Tibial nerve (tissue), 4 donors: ENCODE measurements around the gene LSAMP. TPM values are rescaled to one million over a fixed set of nuclear protein-coding genes. Genes with fewer than 3 reads are reported as not detected.

Experiments
- DNase-seq, 2 donors: peaks; one replicate each; pipeline ENCODE4 v3.0.0-alpha.2; 2019; ENCODE audit warnings: low spot score in 2 of 2
- H3K27ac ChIP-seq, 4 donors: fragments of 200-600 bp; sonication (generic) in 3 of 4; one replicate each; pipeline ENCODE4 v1.5.1; 2017 to 2019; ENCODE audit warnings: mild to moderate bottlenecking in 1 of 4
- H3K27me3 ChIP-seq, 2 donors: fragments of 200-600 bp; sonication (generic) in 1 of 2; one replicate each; pipeline versions ENCODE4 v1.5.1 to v1.6.0; 2017 to 2019
- H3K36me3 ChIP-seq, 3 donors: fragments of 200-600 bp; sonication (generic); one replicate each; pipeline ENCODE4 v1.5.1; 2018 to 2019
- H3K4me1 ChIP-seq, 4 donors: fragments of 200-600 bp; sonication (generic) in 3 of 4; one replicate each; pipeline ENCODE4 v1.5.1; 2017 to 2019
- H3K4me3 ChIP-seq, 4 donors: fragments of 200-600 bp; sonication (generic) in 3 of 4; one replicate each; pipeline ENCODE4 v1.5.1; 2017 to 2019; ENCODE audit warnings: mild to moderate bottlenecking in 1 of 4, moderate library complexity in 1 of 4
- H3K9me3 ChIP-seq, 4 donors: fragments of 200-600 bp; sonication (generic) in 3 of 4; one replicate each; pipeline ENCODE4 v1.5.1; 2017 to 2019
- EP300 ChIP-seq, 2 donors: sonication (generic); formaldehyde crosslinking; IDR thresholded peaks; one replicate each; pipeline ENCODE4 v1.6.1; 2017; ENCODE audit warnings: antibody characterized with exemption in 2 of 2, mild to moderate bottlenecking in 1 of 2
- POLR2A ChIP-seq, 2 donors: fragments of 450-650 bp; IDR thresholded peaks; one replicate each; pipeline ENCODE4 v1.6.1; 2017; ENCODE audit warnings: antibody characterized with exemption in 2 of 2, mild to moderate bottlenecking in 2 of 2, moderate library complexity in 2 of 2
- WGBS, 2 donors: methylation state at CpG; one replicate each; pipeline ENCODE4 v1.1.5; 2018; 5-methylcytosine and 5-hydroxymethylcytosine counted together
- total RNA-seq, 4 donors: library from RNA; depleted of rRNA; stranded (reverse); fragments of >200 nt; gene quantifications; one replicate each; pipeline ENCODE4 v1.1.0, GENCODE V29; 2016
- TF ChIP-seq, protein P1 (sequence below), 5 experiments: fragments of 200-600 bp in 3 of 5; fragments of 450-650 bp in 2 of 5; sonication (generic) in 3 of 5; IDR thresholded peaks; one replicate each; pipeline ENCODE4 v1.5.1; 2016 to 2019; ENCODE audit warnings: antibody characterized with exemption in 5 of 5, mild to moderate bottlenecking in 3 of 5, moderate library complexity in 2 of 5

The LSAMP gene
- total RNA-seq, 4 donors from 2014 or later = 3.6 to 6.1 (median 4.2) TPM

DNA sequence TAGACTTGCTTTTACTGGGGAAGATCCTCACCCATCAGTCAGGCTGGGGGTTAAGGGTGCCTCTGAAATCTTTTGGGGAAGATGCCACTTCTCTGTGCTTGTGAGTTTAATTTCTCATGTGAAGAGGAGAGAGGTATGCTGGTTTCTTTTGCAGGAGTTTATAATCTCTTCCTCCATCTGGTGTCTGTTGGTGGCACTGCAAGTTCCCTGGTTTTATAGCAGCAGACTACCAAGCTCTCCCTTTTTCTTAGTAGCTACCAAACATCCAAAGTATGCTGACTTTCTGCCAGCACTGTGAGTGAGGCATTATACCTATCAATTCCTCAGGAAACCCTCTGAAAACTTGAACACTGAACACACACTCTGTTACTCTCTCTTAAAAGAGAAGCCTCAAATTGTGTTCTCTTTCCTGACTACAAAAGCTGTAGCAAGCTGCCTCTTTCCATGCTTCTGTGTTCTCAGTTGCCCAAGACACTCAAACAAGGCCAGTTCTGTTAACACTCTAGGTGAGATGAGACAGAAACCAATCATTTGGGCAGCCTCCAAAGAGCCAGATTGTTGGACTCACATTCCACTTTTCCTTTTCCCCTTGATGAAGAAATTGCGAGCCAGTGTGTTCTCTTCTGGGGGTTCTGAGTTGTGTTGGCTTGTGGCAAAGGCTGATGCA lies 522.5 kb downstream of the LSAMP start:
- no peaks in the 10 kb centered on the region for H3K27me3 ChIP-seq
- WGBS, 2 donors = 93 to 95% methylated on average over 1 of the region's 1 CpG
- no peak overlapping the region for H3K27ac ChIP-seq
- no peak overlapping the region for H3K4me3 ChIP-seq
- H3K9me3 ChIP-seq = peaks cover 0 to 19% (median 7%) of the 10 kb centered on the region in 4 donors
- DNase-seq = no peak
- no peaks in the 10 kb centered on the region for H3K4me1 ChIP-seq
- TF ChIP-seq, protein P1, sequence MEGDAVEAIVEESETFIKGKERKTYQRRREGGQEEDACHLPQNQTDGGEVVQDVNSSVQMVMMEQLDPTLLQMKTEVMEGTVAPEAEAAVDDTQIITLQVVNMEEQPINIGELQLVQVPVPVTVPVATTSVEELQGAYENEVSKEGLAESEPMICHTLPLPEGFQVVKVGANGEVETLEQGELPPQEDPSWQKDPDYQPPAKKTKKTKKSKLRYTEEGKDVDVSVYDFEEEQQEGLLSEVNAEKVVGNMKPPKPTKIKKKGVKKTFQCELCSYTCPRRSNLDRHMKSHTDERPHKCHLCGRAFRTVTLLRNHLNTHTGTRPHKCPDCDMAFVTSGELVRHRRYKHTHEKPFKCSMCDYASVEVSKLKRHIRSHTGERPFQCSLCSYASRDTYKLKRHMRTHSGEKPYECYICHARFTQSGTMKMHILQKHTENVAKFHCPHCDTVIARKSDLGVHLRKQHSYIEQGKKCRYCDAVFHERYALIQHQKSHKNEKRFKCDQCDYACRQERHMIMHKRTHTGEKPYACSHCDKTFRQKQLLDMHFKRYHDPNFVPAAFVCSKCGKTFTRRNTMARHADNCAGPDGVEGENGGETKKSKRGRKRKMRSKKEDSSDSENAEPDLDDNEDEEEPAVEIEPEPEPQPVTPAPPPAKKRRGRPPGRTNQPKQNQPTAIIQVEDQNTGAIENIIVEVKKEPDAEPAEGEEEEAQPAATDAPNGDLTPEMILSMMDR (IDR thresholded peaks at IDR 0.05) = peak in 1 of 5 experiments; percentile 23
- no peak for TF ChIP-seq EP300 (IDR thresholded peaks at IDR 0.05)
- no peaks in the 10 kb centered on the region for H3K36me3 ChIP-seq

DNA sequence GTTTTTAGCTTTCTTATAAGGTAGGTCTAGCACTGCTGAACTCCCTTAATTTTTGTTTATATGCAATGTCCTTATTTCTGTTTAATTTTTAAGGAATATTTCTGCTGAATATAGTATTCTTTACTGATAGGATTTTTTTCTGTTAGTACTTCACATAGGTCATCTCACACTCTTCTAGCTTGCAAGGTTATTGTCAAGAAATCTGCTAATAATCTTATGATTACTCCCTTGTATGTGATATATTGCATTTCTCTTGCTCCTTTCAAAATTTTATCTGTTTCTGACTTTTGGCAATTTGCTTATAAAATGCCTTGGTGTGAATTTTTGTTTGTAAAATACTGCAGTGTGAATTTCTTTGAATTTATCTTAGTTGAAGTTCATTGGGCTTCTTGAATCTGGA lies 523.6 kb downstream of the LSAMP start:
- DNase-seq = no peak
- TF ChIP-seq, protein P1 (IDR thresholded peaks at IDR 0.05) = no peak
- Histone ChIP-seq H3K4me3 (no peak overlapping the region), H3K27ac (no peak overlapping the region), H3K9me3 (peaks cover 0 to 19% (median 7%) of the 10 kb centered on the region in 4 donors), H3K27me3 (no peaks in the 10 kb centered on the region), H3K36me3 (no peaks in the 10 kb centered on the region), H3K4me1 (no peaks in the 10 kb centered on the region)

DNA sequence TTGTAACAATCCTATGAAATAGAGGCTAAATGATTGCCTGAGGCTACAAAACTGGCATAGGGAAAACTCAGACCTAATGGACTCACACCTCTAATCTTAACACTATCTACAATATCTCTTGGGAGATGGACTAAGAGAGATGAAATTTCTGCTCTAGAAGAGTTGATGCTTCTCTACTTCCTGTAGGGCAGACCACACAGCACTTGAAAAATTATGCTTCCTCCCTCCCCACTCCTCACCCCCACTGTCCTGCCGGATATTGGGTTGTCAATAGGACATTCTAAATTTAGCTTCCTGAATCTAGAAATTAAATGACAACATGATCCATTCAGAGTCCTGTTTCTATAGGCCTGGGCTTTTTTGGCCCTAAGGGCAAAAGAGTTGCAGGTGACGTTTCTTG lies 526.4 kb downstream of the LSAMP start:
- H3K27me3 ChIP-seq = no peaks in the 10 kb centered on the region

DNA sequence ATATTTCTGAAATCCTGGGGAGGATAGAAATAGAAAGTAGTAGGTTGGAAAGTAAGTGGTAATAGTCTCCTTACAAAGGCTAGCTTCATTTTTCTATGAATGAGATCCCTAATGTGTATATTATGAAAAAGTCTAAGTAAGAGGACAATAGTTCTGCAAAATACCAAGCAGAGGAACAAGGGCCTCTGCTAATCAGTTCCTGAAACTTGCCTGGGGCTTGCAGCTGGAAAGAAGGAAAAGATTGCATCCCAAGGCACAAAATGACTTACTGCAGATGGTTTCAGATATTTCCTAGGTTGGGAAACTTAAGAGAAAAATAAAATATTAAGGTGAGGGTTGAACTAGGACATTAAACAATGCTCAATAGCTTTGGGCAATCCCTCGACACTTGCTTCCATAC lies 528.4 kb downstream of the LSAMP start:
- Histone ChIP-seq H3K9me3 (peaks cover 0 to 7% (median 2%) of the 10 kb centered on the region in 4 donors), H3K4me3 (no peak overlapping the region), H3K27ac (no peak overlapping the region), H3K27me3 (no peaks in the 10 kb centered on the region), H3K36me3 (no peaks in the 10 kb centered on the region), H3K4me1 (no peaks in the 10 kb centered on the region)
- no peak for DNase-seq
- TF ChIP-seq, protein P1 (IDR thresholded peaks at IDR 0.05) = no peak
- TF ChIP-seq POLR2A (IDR thresholded peaks at IDR 0.05) (no peak), EP300 (IDR thresholded peaks at IDR 0.05) (no peak)
- WGBS, 2 donors = 94% methylated on average over 1 of the region's 1 CpG

More for the DNA sequence above, 526.4 kb downstream of the LSAMP start:
- WGBS, 2 donors = 74% methylated on average over 2 of the region's 2 CpGs
- Histone ChIP-seq H3K9me3 (peaks cover 0 to 19% (median 7%) of the 10 kb centered on the region in 4 donors), H3K4me3 (no peak overlapping the region), H3K4me1 (no peaks in the 10 kb centered on the region), H3K27ac (no peak overlapping the region), H3K36me3 (no peaks in the 10 kb centered on the region)
- DNase-seq = no peak
- TF ChIP-seq, protein P1 (IDR thresholded peaks at IDR 0.05) = no peak
- TF ChIP-seq EP300 (IDR thresholded peaks at IDR 0.05) (no peak), POLR2A (IDR thresholded peaks at IDR 0.05) (no peak)

DNA sequence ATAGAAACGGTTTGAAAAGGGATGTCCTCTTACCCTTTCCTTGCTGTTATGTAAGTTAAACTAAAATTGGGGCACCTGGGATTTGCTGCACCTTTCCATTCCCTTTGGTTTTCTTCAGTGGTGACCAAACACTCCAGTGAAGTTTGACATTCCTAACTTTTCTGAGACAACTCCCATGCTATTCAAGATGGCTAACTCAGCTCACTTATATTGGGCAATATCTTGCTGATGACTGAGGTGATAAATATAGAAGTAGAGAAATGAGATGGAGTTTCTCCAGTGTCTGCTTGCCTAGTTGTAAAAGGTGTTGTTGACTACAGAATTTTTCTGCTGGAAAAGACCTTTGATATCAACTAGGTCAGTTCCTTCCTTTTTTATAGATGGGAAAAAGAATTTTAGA lies 530.2 kb downstream of the LSAMP start:
- Histone ChIP-seq H3K4me3 (no peak overlapping the region), H3K9me3 (no peaks in the 10 kb centered on the region), H3K27me3 (no peaks in the 10 kb centered on the region), H3K36me3 (no peaks in the 10 kb centered on the region), H3K4me1 (no peaks in the 10 kb centered on the region), H3K27ac (no peak overlapping the region)
- 69 to 89% methylated on average over 1 of the region's 1 CpG for whole genome bisulfite sequencing, 2 donors
- DNase-seq = no peak
- TF ChIP-seq EP300 (IDR thresholded peaks at IDR 0.05) (no peak), POLR2A (IDR thresholded peaks at IDR 0.05) (no peak)
- TF ChIP-seq, protein P1 (IDR thresholded peaks at IDR 0.05) = no peak
